ENCODE data around the gene EP400. TPM values are rescaled to one million over a fixed set of nuclear protein-coding genes. Genes with fewer than 3 reads are reported as not detected.

The EP400 gene
- total and polyA plus RNA-seq, 9 of the 15 experiments (the other 6 are each of a cell fraction or from before 2014, with no cell fraction given), result 4.5 to 58.0 (median 7.0) TPM

- no peak for TF ChIP-seq HIVEP1 (CRISPR knock-in tag; IDR thresholded peaks at IDR 0.05)
- no peak for TF ChIP-seq SMAD3 (CRISPR knock-in tag; conservative IDR thresholded peaks at IDR 0.05)
- TF ChIP-seq HDGF (IDR thresholded peaks at IDR 0.05), result no peak
- no peak for TF ChIP-seq IRF2 (CRISPR knock-in tag; IDR thresholded peaks at IDR 0.05)
- TF ChIP-seq ATF7 (IDR thresholded peaks at IDR 0.05), result no peak
- no peak for TF ChIP-seq EGR1 (conservative IDR thresholded peaks at IDR 0.05)
- no peak for TF ChIP-seq HEY1 (CRISPR knock-in tag; IDR thresholded peaks at IDR 0.05; ENCODE audit: borderline replicate concordance)
Measured at GRCh38 chr12:131983554-131983953, 33.8 kb downstream of the EP400 start (continued).

- Histone ChIP-seq H3K36me3 (ENCODE audit: control insufficient read depth, insufficient read depth, low read length) (peaks cover 89% of the 10 kb centered on the region), H3K27ac (ENCODE audit: extremely low read depth, low read depth, low read length) (no peak overlapping the region), H3K4me2 (ENCODE audit: insufficient read depth, low read length) (no peak overlapping the region), H3K27me3 (ENCODE audit: control insufficient read depth in 2 of 2, insufficient read depth in 2 of 2, low read length in 2 of 2) (no peaks in the 10 kb centered on the region), H4K20me1 (replicated peaks; ENCODE audit: control insufficient read depth, insufficient read depth, low read length) (no peaks in the 10 kb centered on the region), H3K9me3 (replicated peaks; ENCODE audit: control insufficient read depth, insufficient read depth, low read depth, low read length) (no peaks in the 10 kb centered on the region), H3K9ac (ENCODE audit: insufficient read depth in 1 of 2, low read depth in 2 of 2, low read length in 2 of 2) (no peak overlapping the region), H3K79me2 (ENCODE audit: control insufficient read depth, insufficient read depth, low read length) (peaks cover 17% of the 10 kb centered on the region), H3K4me1 (replicated peaks in 1 of 2; ENCODE audit: control insufficient read depth in 2 of 2, insufficient read depth in 2 of 2, low read length in 2 of 2) (peaks cover 4 to 15% of the 10 kb centered on the region in 2 experiments; a peak in 4 of 5 replicates), H3K4me3 (no peak overlapping the region), H2AFZ (ENCODE audit: low read depth, low read length) (no peak overlapping the region), H3K9me1 (ENCODE audit: control insufficient read depth, insufficient read depth, low read length) (no peaks in the 10 kb centered on the region)
- DNase-seq (ENCODE audit: extremely low read depth in 1 of 4, low spot score in 3 of 4) (no peak), FAIRE-seq (no peak), ATAC-seq (no peak)
- WGBS (ENCODE audit: insufficient coverage, low coverage, missing lambda C conversion rate), result 95% methylated on average over 3 of the region's 3 CpGs
- no TSS peak for BruUV-seq (replicated peaks)
- ChIA-PET CTCF (ENCODE audit: low intra/inter-chr PET ratio) (no interaction called here), POLR2A (interaction anchor here (1.4 kb wide), 1 partner anchor 18 kb away, joined by 4 read pairs; no protein-coding TSS in a partner anchor)
- in situ Hi-C loops (cut with MboI) (no loop called here), intact Hi-C loops (cut with micrococcal nuclease) (no loop called here)
- no peak for TF ChIP-seq SMARCA5 (IDR thresholded peaks at IDR 0.05)
- no peak for TF ChIP-seq TEAD2 (tag; IDR thresholded peaks at IDR 0.05)
- no peak for TF ChIP-seq EHMT2 (IDR thresholded peaks at IDR 0.05)
- no peak for TF ChIP-seq ZNF12 (CRISPR knock-in tag; IDR thresholded peaks at IDR 0.05)
- no peak for TF ChIP-seq KDM5B (IDR thresholded peaks at IDR 0.05; ENCODE audit: insufficient replicate concordance, low read depth, low read length)
- no peak for TF ChIP-seq E2F4 (CRISPR knock-in tag; IDR thresholded peaks at IDR 0.05; ENCODE audit: low read depth)
- no peak for TF ChIP-seq RNF2 (IDR thresholded peaks at IDR 0.05)
- no peak for TF ChIP-seq DMBX1 (CRISPR knock-in tag; IDR thresholded peaks at IDR 0.05; ENCODE audit: borderline replicate concordance)
- TF ChIP-seq ZKSCAN1 (IDR thresholded peaks at IDR 0.05; ENCODE audit: low read depth, low read length), result no peak
- no peak for TF ChIP-seq ZNF436 (CRISPR knock-in tag; IDR thresholded peaks at IDR 0.05)
- no peak for TF ChIP-seq ZNF444 (CRISPR knock-in tag; IDR thresholded peaks at IDR 0.05)
- no peak for TF ChIP-seq SRSF1 (IDR thresholded peaks at IDR 0.05; ENCODE audit: low read depth, low read length)
- TF ChIP-seq HBP1 (CRISPR knock-in tag; IDR thresholded peaks at IDR 0.05), result no peak
- TF ChIP-seq SMAD4 (CRISPR knock-in tag; conservative IDR thresholded peaks at IDR 0.05), result no peak
- TF ChIP-seq PTTG1 (tag; IDR thresholded peaks at IDR 0.05; ENCODE audit: low read depth), result no peak
- TF ChIP-seq MCM3 (IDR thresholded peaks at IDR 0.05), result no peak
Measured at GRCh38 chr12:131984334-131984733, 34.6 kb downstream of the EP400 start.
